GM12874 (cell line): ENCODE measurements around the gene RPS15.

Experiments used
- TF ChIP-seq, protein P1 (sequence below): IDR thresholded peaks from 2 replicates; pipeline ENCODE4 v1.5.1; 2011; ENCODE audit warnings: low read depth, mild to moderate bottlenecking, control low read depth, low read length, moderate library complexity; ENCODE audit not compliant: insufficient read depth

RPS15 gene

GRCh38 chr19:1474765-1475351 lies 36.7 kb downstream of the RPS15 start:
- TF ChIP-seq, protein P1, sequence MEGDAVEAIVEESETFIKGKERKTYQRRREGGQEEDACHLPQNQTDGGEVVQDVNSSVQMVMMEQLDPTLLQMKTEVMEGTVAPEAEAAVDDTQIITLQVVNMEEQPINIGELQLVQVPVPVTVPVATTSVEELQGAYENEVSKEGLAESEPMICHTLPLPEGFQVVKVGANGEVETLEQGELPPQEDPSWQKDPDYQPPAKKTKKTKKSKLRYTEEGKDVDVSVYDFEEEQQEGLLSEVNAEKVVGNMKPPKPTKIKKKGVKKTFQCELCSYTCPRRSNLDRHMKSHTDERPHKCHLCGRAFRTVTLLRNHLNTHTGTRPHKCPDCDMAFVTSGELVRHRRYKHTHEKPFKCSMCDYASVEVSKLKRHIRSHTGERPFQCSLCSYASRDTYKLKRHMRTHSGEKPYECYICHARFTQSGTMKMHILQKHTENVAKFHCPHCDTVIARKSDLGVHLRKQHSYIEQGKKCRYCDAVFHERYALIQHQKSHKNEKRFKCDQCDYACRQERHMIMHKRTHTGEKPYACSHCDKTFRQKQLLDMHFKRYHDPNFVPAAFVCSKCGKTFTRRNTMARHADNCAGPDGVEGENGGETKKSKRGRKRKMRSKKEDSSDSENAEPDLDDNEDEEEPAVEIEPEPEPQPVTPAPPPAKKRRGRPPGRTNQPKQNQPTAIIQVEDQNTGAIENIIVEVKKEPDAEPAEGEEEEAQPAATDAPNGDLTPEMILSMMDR, result no peak

DNA sequence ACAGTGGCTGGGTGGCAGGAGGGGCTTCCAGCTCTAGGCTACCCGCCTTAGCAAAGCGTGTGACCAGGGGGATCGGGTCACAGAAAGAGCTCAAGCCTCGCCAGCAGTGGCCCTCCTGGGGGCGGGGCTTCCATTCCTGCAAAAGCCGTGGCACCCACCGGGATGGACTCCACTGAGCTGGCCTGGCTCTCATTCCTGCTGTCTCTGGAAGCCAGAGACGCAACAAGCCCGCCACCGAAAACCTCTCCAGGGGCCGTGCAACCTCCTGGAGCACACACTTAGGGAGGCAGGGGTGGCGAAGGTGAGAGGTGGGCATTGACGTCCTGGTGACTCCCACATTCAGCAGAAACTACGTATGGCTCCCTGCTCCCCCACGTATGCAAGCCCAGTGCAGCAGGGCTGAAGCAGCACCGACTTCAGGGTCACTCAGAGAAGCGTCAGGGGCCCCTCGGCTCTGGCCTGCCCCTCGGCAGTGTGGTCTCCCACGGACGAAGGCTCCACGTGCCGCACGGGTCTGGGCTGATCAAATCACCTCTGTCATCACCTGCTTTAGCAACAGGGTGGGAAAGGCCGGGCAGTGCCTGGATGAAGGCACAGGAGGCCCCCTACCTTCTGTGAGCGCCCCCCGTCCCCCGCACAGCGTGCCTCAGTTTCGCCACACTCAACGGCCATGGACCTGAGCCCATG lies 37.7 kb downstream of the RPS15 start:
- TF ChIP-seq, protein P1, result no peak

DNA sequence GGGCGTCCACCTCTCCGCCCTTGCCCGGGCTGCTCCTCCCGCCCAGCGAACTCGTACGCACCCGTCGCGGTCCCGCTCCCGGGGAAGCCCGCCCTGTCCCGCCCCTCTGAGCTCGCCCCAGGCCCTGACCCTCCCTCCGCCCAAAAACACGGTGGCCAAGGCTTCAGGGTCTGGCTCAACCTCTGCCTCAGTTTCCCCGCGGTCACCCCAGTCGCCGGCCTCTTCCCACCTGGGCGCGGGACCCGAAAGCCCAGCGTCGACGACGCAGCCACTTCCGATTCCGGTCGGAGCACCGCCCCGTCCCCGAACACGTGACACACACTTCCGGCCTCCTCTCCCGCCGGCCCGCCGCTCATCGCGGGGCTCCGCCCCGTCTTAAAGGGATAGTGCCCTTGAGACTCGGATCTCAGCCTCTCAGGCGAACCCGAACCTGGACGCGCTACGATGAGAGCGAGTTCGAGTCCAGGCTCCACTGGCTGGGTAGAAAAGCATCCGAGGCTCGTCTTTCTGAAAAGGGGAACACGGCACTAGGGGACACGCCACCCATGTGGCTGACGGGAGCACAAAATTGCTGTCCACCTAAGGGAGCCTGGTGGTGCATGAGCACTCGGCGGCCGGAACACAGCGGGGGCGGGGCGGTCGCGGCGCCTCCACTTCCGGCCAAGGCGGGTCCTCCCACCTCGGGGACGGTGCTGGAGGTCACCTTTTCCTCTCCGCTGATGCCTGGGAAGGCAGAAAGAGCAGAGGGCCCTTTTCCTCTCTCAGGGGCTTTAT lies 40.9 kb downstream of the RPS15 start, which contains the start of gene C19orf25:
Gene C19orf25 (minus strand): TSS at position 282 of the 774 bp plus-strand sequence. CDS start 312 bp downstream, outside the sequence.
- TF ChIP-seq, protein P1, result no peak

- TF ChIP-seq, protein P1, result no peak
Observed at GRCh38 chr19:1481224-1481892, 43.2 kb downstream of the RPS15 start.

DNA sequence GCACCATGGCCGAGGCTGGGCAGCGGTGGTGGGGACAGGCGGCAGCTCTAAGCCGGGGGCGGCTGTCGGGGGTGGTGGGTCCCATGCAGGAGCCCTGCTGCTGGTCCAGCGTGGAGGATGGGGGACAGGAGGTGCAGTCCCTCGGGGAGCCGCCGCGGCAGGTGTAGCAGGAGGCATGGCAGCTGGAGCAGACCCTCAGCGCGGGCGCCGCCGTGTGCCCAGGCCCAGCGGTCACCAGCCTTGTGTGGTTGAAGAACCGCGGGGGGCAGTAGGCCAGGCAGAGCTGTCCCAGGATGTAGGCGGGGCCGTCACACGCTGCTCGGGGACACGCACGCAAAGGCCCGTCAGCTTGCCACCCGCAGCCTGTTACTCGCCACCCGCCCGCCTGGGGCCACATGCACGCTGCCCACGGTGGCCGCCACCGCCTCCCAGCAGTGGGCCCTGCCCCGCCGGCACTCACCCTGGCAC lies 43.7 kb downstream of the RPS15 start:
- TF ChIP-seq, protein P1, result no peak

GRCh38 chr19:1482361-1483130 lies 44.4 kb downstream of the RPS15 start:
- TF ChIP-seq, protein P1, result no peak
